MM.1S (cell line): Measurements from ENCODE around the gene HGFAC.

Source experiments
- CTCF ChIP-seq: fragments of 300-600 bp; sonication (generic); IDR thresholded peaks from 2 replicates; pipeline ENCODE4 v1.5.1; 2016; ENCODE audit warnings: antibody characterized with exemption, low read length, mixed read lengths
- EZH2phosphoT487 ChIP-seq: fragments of 300-600 bp; sonication (generic); IDR thresholded peaks from 2 replicates; pipeline ENCODE4 v1.6.1; 2018; ENCODE audit warnings: antibody characterized with exemption, low read length

- TF ChIP-seq EZH2phosphoT487 (no peak), CTCF (no peak)
These were observed 10.2 kb upstream of the HGFAC start for GRCh38 chr4:3431446-3431993.
